Measurements from ENCODE around the gene PACRG.

DNA sequence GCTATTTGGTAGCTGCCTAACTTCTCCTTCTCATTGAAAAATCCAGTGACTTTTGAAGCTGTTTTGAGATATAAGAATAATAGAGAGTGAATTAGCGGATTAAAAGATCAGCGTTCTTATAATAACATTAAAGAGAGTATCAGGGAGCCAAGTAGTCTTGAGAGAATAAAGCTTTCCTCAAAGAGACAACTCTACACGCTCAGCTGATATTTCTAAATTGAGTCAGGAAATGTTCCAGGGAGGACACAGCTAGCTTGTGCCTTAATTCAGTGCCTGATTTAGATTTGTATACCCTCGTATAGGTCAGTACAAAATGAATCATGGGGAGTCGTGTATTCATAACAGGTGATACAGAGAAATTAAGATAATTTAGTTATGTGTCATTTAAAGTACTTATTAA is 611.7 kb downstream of the PACRG start:
- TF ChIP-seq CTCF (IDR thresholded peaks at IDR 0.05; ENCODE audit: control extremely low read depth in 1 of 3, insufficient read depth in 1 of 3, low read depth in 1 of 3, low read length in 3 of 3), result no peak
- TF ChIP-seq TAF1 (IDR thresholded peaks at IDR 0.05; ENCODE audit: low read depth, low read length), result no peak
- TF ChIP-seq RAD21 (IDR thresholded peaks at IDR 0.05 in 1 of 2, conservative IDR thresholded peaks at IDR 0.05 in 1 of 2; ENCODE audit: low read depth in 2 of 2, low read length in 2 of 2), result no peak
- no peak for TF ChIP-seq RFX5 (IDR thresholded peaks at IDR 0.05; ENCODE audit: borderline replicate concordance, low read depth, low read length)
- no peak for TF ChIP-seq MAX (IDR thresholded peaks at IDR 0.05)
- TF ChIP-seq POLR2A (IDR thresholded peaks at IDR 0.05; ENCODE audit: control extremely low read depth in 1 of 2, low read depth in 2 of 2, low read length in 2 of 2), result no peak
- TF ChIP-seq EGR1 (IDR thresholded peaks at IDR 0.05; ENCODE audit: borderline replicate concordance, low read depth, low read length), result no peak
- TF ChIP-seq, protein P1, sequence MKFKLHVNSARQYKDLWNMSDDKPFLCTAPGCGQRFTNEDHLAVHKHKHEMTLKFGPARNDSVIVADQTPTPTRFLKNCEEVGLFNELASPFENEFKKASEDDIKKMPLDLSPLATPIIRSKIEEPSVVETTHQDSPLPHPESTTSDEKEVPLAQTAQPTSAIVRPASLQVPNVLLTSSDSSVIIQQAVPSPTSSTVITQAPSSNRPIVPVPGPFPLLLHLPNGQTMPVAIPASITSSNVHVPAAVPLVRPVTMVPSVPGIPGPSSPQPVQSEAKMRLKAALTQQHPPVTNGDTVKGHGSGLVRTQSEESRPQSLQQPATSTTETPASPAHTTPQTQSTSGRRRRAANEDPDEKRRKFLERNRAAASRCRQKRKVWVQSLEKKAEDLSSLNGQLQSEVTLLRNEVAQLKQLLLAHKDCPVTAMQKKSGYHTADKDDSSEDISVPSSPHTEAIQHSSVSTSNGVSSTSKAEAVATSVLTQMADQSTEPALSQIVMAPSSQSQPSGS (IDR thresholded peaks at IDR 0.05; ENCODE audit: low read length), result no peak
- no peak for TF ChIP-seq SIN3A (conservative IDR thresholded peaks at IDR 0.05 in 1 of 2, IDR thresholded peaks at IDR 0.05 in 1 of 2; ENCODE audit: low read depth in 1 of 2, low read length in 2 of 2)
- TF ChIP-seq, protein P2, sequence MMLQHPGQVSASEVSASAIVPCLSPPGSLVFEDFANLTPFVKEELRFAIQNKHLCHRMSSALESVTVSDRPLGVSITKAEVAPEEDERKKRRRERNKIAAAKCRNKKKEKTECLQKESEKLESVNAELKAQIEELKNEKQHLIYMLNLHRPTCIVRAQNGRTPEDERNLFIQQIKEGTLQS (IDR thresholded peaks at IDR 0.05; ENCODE audit: insufficient read depth, low read depth, low read length), result no peak
